ENCODE data around the gene CITED2. TPM values are rescaled to one million over a fixed set of nuclear protein-coding genes. Genes with fewer than 3 reads are reported as not detected.
A peak's percentile ranks its signal among the peaks of the same experiment; 100 is the strongest.

The CITED2 gene
- total and polyA plus RNA-seq, 9 donors, result 61.1 to 113 (median 77.1) TPM

- Histone ChIP-seq H3K4me3 (ENCODE audit: low read length) (no peak overlapping the region), H3K27ac (ENCODE audit: low read length) (no peak overlapping the region), H3K4me1 (ENCODE audit: control insufficient read depth, insufficient read depth, low read length) (no peaks in the 10 kb centered on the region), H3K9me3 (replicated peaks; ENCODE audit: control insufficient read depth, low read depth, low read length) (no peaks in the 10 kb centered on the region), H3K36me3 (ENCODE audit: control insufficient read depth, insufficient read depth, low read length) (no peaks in the 10 kb centered on the region), H3K27me3 (ENCODE audit: control insufficient read depth, insufficient read depth, low read length) (no peaks in the 10 kb centered on the region)
- DNase-seq, result no peak
- no CpG with 5 or more reads among the region's 2 CpGs for WGBS (ENCODE audit: insufficient coverage)
Measured at GRCh38 chr6:139355172-139355571, 19.3 kb downstream of the CITED2 start.

- Histone ChIP-seq H3K27me3 (ENCODE audit: control insufficient read depth, insufficient read depth, low read length) (no peaks in the 10 kb centered on the region), H3K36me3 (ENCODE audit: control insufficient read depth, insufficient read depth, low read length) (no peaks in the 10 kb centered on the region), H3K27ac (ENCODE audit: low read length) (no peak overlapping the region), H3K9me3 (replicated peaks; ENCODE audit: control insufficient read depth, low read depth, low read length) (no peaks in the 10 kb centered on the region), H3K4me3 (ENCODE audit: low read length) (no peak overlapping the region), H3K4me1 (ENCODE audit: control insufficient read depth, insufficient read depth, low read length) (no peaks in the 10 kb centered on the region)
- peak; percentile 79 for DNase-seq
- WGBS (ENCODE audit: insufficient coverage), result no CpG with 5 or more reads among the region's 4 CpGs
Measured at GRCh38 chr6:139354189-139354588, 20.3 kb downstream of the CITED2 start.

GRCh38 chr6:139349464-139350020 is 24.9 kb downstream of the CITED2 start:
- WGBS (ENCODE audit: insufficient coverage), result 72% methylated on average over 4 of the region's 5 CpGs
- Histone ChIP-seq H3K4me3 (ENCODE audit: low read length) (no peak overlapping the region), H3K9me3 (replicated peaks; ENCODE audit: control insufficient read depth, low read depth, low read length) (no peaks in the 10 kb centered on the region), H3K27me3 (ENCODE audit: control insufficient read depth, insufficient read depth, low read length) (no peaks in the 10 kb centered on the region), H3K4me1 (ENCODE audit: control insufficient read depth, insufficient read depth, low read length) (no peaks in the 10 kb centered on the region), H3K36me3 (ENCODE audit: control insufficient read depth, insufficient read depth, low read length) (no peaks in the 10 kb centered on the region), H3K27ac (ENCODE audit: low read length) (no peak overlapping the region)
- no peak for DNase-seq

GRCh38 chr6:139346392-139346791 is 28.1 kb downstream of the CITED2 start:
- no peak for DNase-seq
- H3K4me3 ChIP-seq (ENCODE audit: low read length), result no peak overlapping the region
- no peaks in the 10 kb centered on the region for H3K27me3 ChIP-seq (ENCODE audit: control insufficient read depth, insufficient read depth, low read length)
- WGBS (ENCODE audit: insufficient coverage), result no CpG with 5 or more reads among the region's 2 CpGs
- H3K36me3 ChIP-seq (ENCODE audit: control insufficient read depth, insufficient read depth, low read length), result no peaks in the 10 kb centered on the region
- no peak overlapping the region for H3K27ac ChIP-seq (ENCODE audit: low read length)
- peaks cover 9% of the 10 kb centered on the region for H3K4me1 ChIP-seq (ENCODE audit: control insufficient read depth, insufficient read depth, low read length)
- peaks cover 6% of the 10 kb centered on the region for H3K9me3 ChIP-seq (replicated peaks; ENCODE audit: control insufficient read depth, low read depth, low read length)

GRCh38 chr6:139344186-139344963 is 30.1 kb downstream of the CITED2 start:
- no peak overlapping the region for H3K4me3 ChIP-seq (ENCODE audit: low read length)
- no peak for DNase-seq
- H3K36me3 ChIP-seq (ENCODE audit: control insufficient read depth, insufficient read depth, low read length), result no peaks in the 10 kb centered on the region
- WGBS (ENCODE audit: insufficient coverage), result 88% methylated on average over 4 of the region's 4 CpGs
- no peaks in the 10 kb centered on the region for H3K27me3 ChIP-seq (ENCODE audit: control insufficient read depth, insufficient read depth, low read length)
- no peak overlapping the region for H3K27ac ChIP-seq (ENCODE audit: low read length)
- H3K9me3 ChIP-seq (replicated peaks; ENCODE audit: control insufficient read depth, low read depth, low read length), result peaks cover 6% of the 10 kb centered on the region
- peaks cover 9% of the 10 kb centered on the region for H3K4me1 ChIP-seq (ENCODE audit: control insufficient read depth, insufficient read depth, low read length)

GRCh38 chr6:139343052-139343750 is 31.2 kb downstream of the CITED2 start:
- Histone ChIP-seq H3K27me3 (ENCODE audit: control insufficient read depth, insufficient read depth, low read length) (no peaks in the 10 kb centered on the region), H3K27ac (ENCODE audit: low read length) (no peak overlapping the region), H3K4me1 (ENCODE audit: control insufficient read depth, insufficient read depth, low read length) (peaks cover 15% of the 10 kb centered on the region), H3K4me3 (ENCODE audit: low read length) (no peak overlapping the region), H3K9me3 (replicated peaks; ENCODE audit: control insufficient read depth, low read depth, low read length) (peaks cover 6% of the 10 kb centered on the region), H3K36me3 (ENCODE audit: control insufficient read depth, insufficient read depth, low read length) (no peaks in the 10 kb centered on the region)
- DNase-seq, result no peak
- no CpG with 5 or more reads among the region's 2 CpGs for WGBS (ENCODE audit: insufficient coverage)

- no CpG with 5 or more reads among the region's 2 CpGs for WGBS (ENCODE audit: insufficient coverage)
- H3K4me3 ChIP-seq (ENCODE audit: low read length), result no peak overlapping the region
- no peaks in the 10 kb centered on the region for H3K36me3 ChIP-seq (ENCODE audit: control insufficient read depth, insufficient read depth, low read length)
- no peak for DNase-seq
- peaks cover 6% of the 10 kb centered on the region for H3K9me3 ChIP-seq (replicated peaks; ENCODE audit: control insufficient read depth, low read depth, low read length)
- H3K4me1 ChIP-seq (ENCODE audit: control insufficient read depth, insufficient read depth, low read length), result peaks cover 16% of the 10 kb centered on the region
- H3K27ac ChIP-seq (ENCODE audit: low read length), result no peak overlapping the region
- H3K27me3 ChIP-seq (ENCODE audit: control insufficient read depth, insufficient read depth, low read length), result no peaks in the 10 kb centered on the region
Measured at GRCh38 chr6:139341060-139341459, 33.4 kb downstream of the CITED2 start.

- 55% methylated on average over 7 of the region's 9 CpGs for WGBS (ENCODE audit: insufficient coverage)
Measured at GRCh38 chr6:139338795-139339194, 35.7 kb downstream of the CITED2 start.

GRCh38 chr6:139337830-139338229 is 36.6 kb downstream of the CITED2 start:
- peak; percentile 17 for DNase-seq
- Histone ChIP-seq H3K27ac (ENCODE audit: low read length) (no peak overlapping the region), H3K4me1 (ENCODE audit: control insufficient read depth, insufficient read depth, low read length) (peaks cover 6% of the 10 kb centered on the region), H3K4me3 (ENCODE audit: low read length) (no peak overlapping the region), H3K27me3 (ENCODE audit: control insufficient read depth, insufficient read depth, low read length) (no peaks in the 10 kb centered on the region), H3K36me3 (ENCODE audit: control insufficient read depth, insufficient read depth, low read length) (no peaks in the 10 kb centered on the region), H3K9me3 (replicated peaks; ENCODE audit: control insufficient read depth, low read depth, low read length) (peaks cover 3% of the 10 kb centered on the region)
- WGBS (ENCODE audit: insufficient coverage), result 81% methylated on average over 4 of the region's 5 CpGs

More at GRCh38 chr6:139338795-139339194, 35.7 kb downstream of the CITED2 start:
- no peak overlapping the region for H3K4me3 ChIP-seq (ENCODE audit: low read length)
- no peaks in the 10 kb centered on the region for H3K27me3 ChIP-seq (ENCODE audit: control insufficient read depth, insufficient read depth, low read length)
- peak overlapping the region; percentile 74 for H3K27ac ChIP-seq (ENCODE audit: low read length)
- DNase-seq, result peak; percentile 92
- peaks cover 9% of the 10 kb centered on the region for H3K4me1 ChIP-seq (ENCODE audit: control insufficient read depth, insufficient read depth, low read length)
- H3K9me3 ChIP-seq (replicated peaks; ENCODE audit: control insufficient read depth, low read depth, low read length), result peaks cover 6% of the 10 kb centered on the region
- H3K36me3 ChIP-seq (ENCODE audit: control insufficient read depth, insufficient read depth, low read length), result no peaks in the 10 kb centered on the region

GRCh38 chr6:139337001-139337400 is 37.4 kb downstream of the CITED2 start:
- Histone ChIP-seq H3K4me1 (ENCODE audit: control insufficient read depth, insufficient read depth, low read length) (peaks cover 6% of the 10 kb centered on the region), H3K27me3 (ENCODE audit: control insufficient read depth, insufficient read depth, low read length) (no peaks in the 10 kb centered on the region), H3K9me3 (replicated peaks; ENCODE audit: control insufficient read depth, low read depth, low read length) (peaks cover under 1% of the 10 kb centered on the region), H3K36me3 (ENCODE audit: control insufficient read depth, insufficient read depth, low read length) (no peaks in the 10 kb centered on the region), H3K4me3 (ENCODE audit: low read length) (no peak overlapping the region), H3K27ac (ENCODE audit: low read length) (no peak overlapping the region)
- no peak for DNase-seq
- whole genome bisulfite sequencing (ENCODE audit: insufficient coverage), result 78% methylated on average over 1 of the region's 2 CpGs
